IMR-90 (cell line): ENCODE results near the gene RNU6-8. TPM values are rescaled to one million over a fixed set of nuclear protein-coding genes. Genes with fewer than 3 reads are reported as not detected.

Source experiments
- ATAC-seq: fragments of 200-7000 bp; cut with Tn5 transposase; 2 replicates; pipeline ENCODE4 v1.9.1; 2020; ENCODE audit warnings: low read depth, mild to moderate bottlenecking, moderate library complexity
- BruUV-seq: library from RNA; stranded (reverse); fragments of 400-500 nt; replicated peaks from 2 replicates; lab custom pipeline; 2021; lab: Mats Ljungman, UMichigan
- CTCF ChIA-PET: fragments of 300-600 bp; formaldehyde crosslinking; extraction: SDS; loops from one replicate; lab custom pipeline; 2021; ENCODE audit warnings: antibody characterized with exemption; lab: Yijun Ruan, JAX
- POLR2A ChIA-PET: fragments of 300-600 bp; sonication (Branson Sonifier 250); formaldehyde crosslinking; loops from one replicate; lab custom pipeline; 2022; ENCODE audit warnings: antibody characterized with exemption; ENCODE audit not compliant: unreplicated experiment; lab: Charles Lee
- DNase-seq: peaks from one replicate; pipeline ENCODE4 v3.0.0; 2013
- H2AFZ ChIP-seq: replicated peaks from 2 replicates; pipeline ENCODE3; 2013; ENCODE audit warnings: low read length, mild to moderate bottlenecking; ENCODE audit not compliant: poor library complexity
- H2AK5ac ChIP-seq: 2 replicates; pipeline ENCODE4 v1.6.1; 2013; ENCODE audit warnings: low read depth, low read length, inconsistent platforms
- H2AK9ac ChIP-seq: replicated peaks from 2 replicates; pipeline ENCODE3; 2013; ENCODE audit warnings: mild to moderate bottlenecking, low read depth, low read length, moderate library complexity; ENCODE audit not compliant: poor library complexity
- H2BK120ac ChIP-seq: 2 replicates; pipeline ENCODE4 v1.6.1; 2013; ENCODE audit warnings: low read depth, low read length, inconsistent platforms
- H2BK15ac ChIP-seq: 3 replicates; pipeline ENCODE4 v1.6.1; 2013; ENCODE audit warnings: low read depth, low read length, inconsistent platforms
- H2BK20ac ChIP-seq: 2 replicates; pipeline ENCODE4 v1.6.1; 2013; ENCODE audit warnings: low read depth, mild to moderate bottlenecking, inconsistent platforms, low read length, moderate library complexity
- H2BK5ac ChIP-seq: 2 replicates; pipeline ENCODE4 v1.6.1; 2013; ENCODE audit warnings: mild to moderate bottlenecking, low read depth, low read length, inconsistent platforms; ENCODE audit not compliant: poor library complexity, severe bottlenecking
- H3K14ac ChIP-seq: replicated peaks from 2 replicates; pipeline ENCODE4 v1.6.1; 2013; ENCODE audit warnings: low read depth, low read length, inconsistent platforms
- H3K18ac ChIP-seq: 2 replicates; pipeline ENCODE4 v1.6.1; 2013; ENCODE audit warnings: low read depth, low read length, control low read depth
- H3K23ac ChIP-seq: 2 replicates; pipeline ENCODE4 v1.6.1; 2013; ENCODE audit warnings: low read depth, low read length, inconsistent platforms
- H3K27ac ChIP-seq: 2 replicates; pipeline ENCODE4 v1.5.1; 2013; ENCODE audit warnings: mild to moderate bottlenecking, control low read depth, low read length; ENCODE audit not compliant: insufficient read depth
- H3K27me3 ChIP-seq: 2 replicates; pipeline ENCODE4 v1.6.1; 2013; ENCODE audit warnings: low read length; ENCODE audit not compliant: control insufficient read depth, insufficient read depth
- H3K36me3 ChIP-seq: 2 replicates; pipeline ENCODE4 v1.6.1; 2013; ENCODE audit warnings: low read length, mixed read lengths; ENCODE audit not compliant: control insufficient read depth, insufficient read depth
- H3K4ac ChIP-seq: 2 replicates; pipeline ENCODE4 v1.6.1; 2013; ENCODE audit warnings: low read depth, low read length, inconsistent platforms
- H3K4me1 ChIP-seq: 2 replicates; pipeline ENCODE4 v1.6.1; 2013; ENCODE audit warnings: low read length, mixed read lengths; ENCODE audit not compliant: control insufficient read depth, insufficient read depth
- H3K4me2 ChIP-seq: 2 replicates; pipeline ENCODE4 v1.6.1; 2013; ENCODE audit warnings: low read depth, mild to moderate bottlenecking, control low read depth, low read length, moderate library complexity
- H3K4me3 ChIP-seq: 2 replicates; pipeline ENCODE4 v1.5.1; 2013; ENCODE audit warnings: low read depth, mild to moderate bottlenecking, control low read depth, low read length, moderate library complexity; ENCODE audit not compliant: insufficient read depth
- H3K56ac ChIP-seq: 2 replicates; pipeline ENCODE4 v1.6.1; 2013; ENCODE audit warnings: low read length, inconsistent platforms; ENCODE audit not compliant: insufficient read depth; ENCODE audit errors: extremely low read depth
- H3K79me1 ChIP-seq, 2 experiments: 2 replicates each; pipeline ENCODE4 v1.6.1; 2013; ENCODE audit warnings: low read length in 2 of 2, inconsistent platforms in 1 of 2, low read depth in 1 of 2
- H3K9ac ChIP-seq: 2 replicates; pipeline ENCODE4 v1.6.1; 2013; ENCODE audit warnings: low read depth, low read length, control low read depth
- H3K9me1 ChIP-seq: 2 replicates; pipeline ENCODE4 v1.6.1; 2013; ENCODE audit warnings: low read length, inconsistent platforms; ENCODE audit not compliant: insufficient read depth
- H3K9me3 ChIP-seq: 2 replicates; pipeline ENCODE4 v1.6.1; 2013; ENCODE audit warnings: low read length; ENCODE audit not compliant: control insufficient read depth, insufficient read depth
- H4K20me1 ChIP-seq: 2 replicates; pipeline ENCODE4 v1.6.1; 2013; ENCODE audit warnings: low read length, inconsistent platforms; ENCODE audit not compliant: insufficient read depth
- H4K5ac ChIP-seq: 2 replicates; pipeline ENCODE4 v1.6.1; 2013; ENCODE audit warnings: mild to moderate bottlenecking, low read depth, low read length, control low read depth
- H4K8ac ChIP-seq, 2 experiments: 2 replicates each; pipeline ENCODE4 v1.6.1; 2013; ENCODE audit warnings: low read depth in 2 of 2, low read length in 2 of 2, control low read depth in 1 of 2, inconsistent platforms in 1 of 2
- H4K91ac ChIP-seq: 2 replicates; pipeline ENCODE4 v1.6.1; 2013; ENCODE audit warnings: low read depth, low read length, inconsistent platforms; ENCODE audit not compliant: insufficient read depth
- BHLHE40 ChIP-seq: fragments of 150-350 bp; IDR thresholded peaks from 2 replicates; pipeline ENCODE4 v1.6.1; 2016; ENCODE audit warnings: mild to moderate bottlenecking, low read depth, low read length
- CEBPB ChIP-seq: IDR thresholded peaks from 2 replicates; pipeline ENCODE4 v1.6.1; 2012; ENCODE audit warnings: low read depth, low read length, improper control_type of control experiment
- CHD1 ChIP-seq: IDR thresholded peaks from 2 replicates; pipeline ENCODE4 v1.6.1; 2012; ENCODE audit warnings: low read depth, low read length, improper control_type of control experiment
- CTCF ChIP-seq: conservative IDR thresholded peaks from 2 replicates; pipeline ENCODE4 v1.5.1; 2012; ENCODE audit warnings: mild to moderate bottlenecking, low read depth, low read length, improper control_type of control experiment
- ELK1 ChIP-seq: fragments of 150-350 bp; IDR thresholded peaks from 2 replicates; pipeline ENCODE4 v1.6.1; 2016; ENCODE audit warnings: low read depth, mild to moderate bottlenecking, low read length, moderate library complexity, borderline replicate concordance
- FOS ChIP-seq: fragments of 150-350 bp; IDR thresholded peaks from 2 replicates; pipeline ENCODE4 v1.6.1; 2016; ENCODE audit warnings: low read depth, low read length
- MAFK ChIP-seq: IDR thresholded peaks from 2 replicates; pipeline ENCODE4 v1.6.1; 2012; ENCODE audit warnings: low read depth, low read length, improper control_type of control experiment
- MAZ ChIP-seq: IDR thresholded peaks from 2 replicates; pipeline ENCODE4 v1.6.1; 2012; ENCODE audit warnings: low read depth, mild to moderate bottlenecking, low read length, improper control_type of control experiment, moderate library complexity, borderline replicate concordance
- MXI1 ChIP-seq: IDR thresholded peaks from 2 replicates; pipeline ENCODE4 v1.6.1; 2012; ENCODE audit warnings: low read depth, mild to moderate bottlenecking, low read length, moderate library complexity, borderline replicate concordance
- NFE2L2 ChIP-seq: fragments of 150-350 bp; IDR thresholded peaks from 2 replicates; pipeline ENCODE4 v1.6.1; 2016; ENCODE audit warnings: low read depth, mild to moderate bottlenecking, low read length
- POLR2A ChIP-seq: IDR thresholded peaks from 2 replicates; pipeline ENCODE4 v1.6.1; 2012; ENCODE audit warnings: mild to moderate bottlenecking, low read depth, low read length
- RAD21 ChIP-seq: IDR thresholded peaks from 2 replicates; pipeline ENCODE4 v1.6.1; 2012; ENCODE audit warnings: low read length, improper control_type of control experiment
- RCOR1 ChIP-seq: IDR thresholded peaks from 2 replicates; pipeline ENCODE4 v1.6.1; 2012; ENCODE audit warnings: mild to moderate bottlenecking, low read length, improper control_type of control experiment; ENCODE audit not compliant: insufficient replicate concordance
- RFX5 ChIP-seq: IDR thresholded peaks from 2 replicates; pipeline ENCODE4 v1.8.0; 2012; ENCODE audit warnings: low read depth, mild to moderate bottlenecking, low read length, moderate library complexity
- SMC3 ChIP-seq: fragments of 150-350 bp; IDR thresholded peaks from 2 replicates; pipeline ENCODE4 v1.6.1; 2016; ENCODE audit warnings: low read depth, mild to moderate bottlenecking, antibody characterized with exemption, low read length, moderate library complexity
- USF2 ChIP-seq: fragments of 150-350 bp; IDR thresholded peaks from 2 replicates; pipeline ENCODE4 v1.6.1; 2017; ENCODE audit warnings: mild to moderate bottlenecking, antibody characterized with exemption, low read length, low read depth
- WGBS, 2 experiments: methylation state at CpG; one replicate each; pipeline versions ENCODE4 v1.1.5 to v1.1.7; 2013; ENCODE audit warnings: missing lambda C conversion rate in 2 of 2; ENCODE audit not compliant: insufficient read length in 1 of 2; ENCODE audit errors: extremely low coverage in 2 of 2; 5-methylcytosine and 5-hydroxymethylcytosine counted together
- dilution Hi-C: fragments of 300-500 bp; cut with HindIII; formaldehyde crosslinking; loops from one replicate; pipeline ENCODE4 v1.14.3; 2018; ENCODE audit warnings: low sequenced_read_pairs; ENCODE audit not compliant: unreplicated experiment
- in situ Hi-C: fragments of 300-500 bp; cut with MboI; formaldehyde crosslinking; loops from 3 replicates; pipeline ENCODE4 v1.14.3; 2019; ENCODE audit warnings: low sequenced_read_pairs, inconsistent platforms, mixed read lengths
- intact Hi-C: fragments of 100-400 bp; cut with micrococcal nuclease; formaldehyde crosslinking; loops from 2 replicates; pipeline ENCODE4 v1.10.0; 2022
- polyA plus RNA-seq, 3 experiments: library from polyadenylated mRNA; depleted of rRNA; stranded (reverse); fragments of >200 nt; gene quantifications; 2 replicates each; pipeline ENCODE4 v1.2.3, GENCODE V29; 2012; ENCODE audit warnings: low replicate concordance in 1 of 3
- total RNA-seq: library from RNA; depleted of rRNA; stranded (reverse); fragments of >200 nt; gene quantifications from 2 replicates; pipeline ENCODE4 v1.2.3, GENCODE V29; 2012

RNU6-8 gene
- total and polyA plus RNA-seq, 2 of the 4 experiments (the other 2 are of a cell fraction): not detected

- H4K20me1 ChIP-seq: no peaks in the 10 kb centered on the region
- no peak overlapping the region for H2AK9ac ChIP-seq
- H2BK15ac ChIP-seq: no peak overlapping the region
- H2AK5ac ChIP-seq: no peak overlapping the region
- H3K4me1 ChIP-seq: no peaks in the 10 kb centered on the region
- no peak overlapping the region for H2BK5ac ChIP-seq
- dilution Hi-C loops (no loop called here), in situ Hi-C loops (no loop called here), intact Hi-C loops (no loop called here)
- H3K4me3 ChIP-seq: no peak overlapping the region
- no peak overlapping the region for H3K23ac ChIP-seq
- no peak overlapping the region for H2BK120ac ChIP-seq
- TF ChIP-seq MXI1 (no peak), CTCF (no peak), MAZ (no peak), FOS (no peak), POLR2A (no peak), BHLHE40 (no peak), RAD21 (no peak), ELK1 (no peak), NFE2L2 (no peak), RFX5 (no peak), MAFK (no peak), CEBPB (no peak), CHD1 (no peak), USF2 (no peak), SMC3 (no peak), RCOR1 (no peak)
- no peak overlapping the region for H3K56ac ChIP-seq
- H3K4ac ChIP-seq: no peak overlapping the region
- H2AFZ ChIP-seq: no peak overlapping the region
- DNase-seq (no peak), ATAC-seq (no peak)
- no peak overlapping the region for H4K8ac ChIP-seq
- WGBS, 2 experiments: no CpG with 5 or more reads among the region's 1 CpG
- POLR2A ChIA-PET: no interaction called here
- H3K27ac ChIP-seq: no peak overlapping the region
- no peak overlapping the region for H3K9ac ChIP-seq
- no peaks in the 10 kb centered on the region for H3K9me1 ChIP-seq
- H3K9me3 ChIP-seq: no peaks in the 10 kb centered on the region
- H3K4me2 ChIP-seq: no peak overlapping the region
- no peak overlapping the region for H3K18ac ChIP-seq
- no peak overlapping the region for H4K5ac ChIP-seq
- no peaks in the 10 kb centered on the region for H3K79me1 ChIP-seq
- H3K14ac ChIP-seq: no peak overlapping the region
- CTCF ChIA-PET: interaction anchor here (0.6 kb wide), 1 partner anchor 1824 kb away, joined by 3 read pairs; no protein-coding TSS in a partner anchor
- BruUV-seq: no TSS peak
- H4K91ac ChIP-seq: no peak overlapping the region
- no peak overlapping the region for H2BK20ac ChIP-seq
- H3K27me3 ChIP-seq: no peaks in the 10 kb centered on the region
- H3K36me3 ChIP-seq: no peaks in the 10 kb centered on the region
Measured at GRCh38 chr14:32166924-32167323, 36.1 kb downstream of the RNU6-8 start.
